ENCODE data around the gene FOXL3. TPM values are rescaled to one million over a fixed set of nuclear protein-coding genes. Genes with fewer than 3 reads are reported as not detected.

FOXL3 gene
- polyA plus RNA-seq, 3 donors: not detected

GRCh38 chr7:339696-340095 is 49.7 kb downstream of the FOXL3 start:
- Histone ChIP-seq H3K27ac (ENCODE audit: low read depth in 1 of 2, low read length in 2 of 2) (no peak overlapping the region), H2AFZ (ENCODE audit: insufficient read depth, low read depth, low read length, poor library complexity, severe bottlenecking) (no peak overlapping the region), H3K4me3 (replicated peaks in 1 of 3; ENCODE audit: low read depth in 2 of 3, low read length in 3 of 3) (no peak overlapping the region), H3K79me2 (ENCODE audit: insufficient read depth, low read length) (no peaks in the 10 kb centered on the region), H4K20me1 (ENCODE audit: insufficient read depth, low read length) (no peaks in the 10 kb centered on the region), H3K27me3 (ENCODE audit: control insufficient read depth in 2 of 2, insufficient read depth in 2 of 2, low read length in 2 of 2) (no peaks in the 10 kb centered on the region), H3K4me2 (replicated peaks; ENCODE audit: extremely low read depth, low read length, poor library complexity, severe bottlenecking) (no peak overlapping the region), H3K9me3 (replicated peaks in 1 of 2; ENCODE audit: control insufficient read depth in 1 of 2, insufficient read depth in 1 of 2, low read length in 2 of 2) (peaks cover 2 to 5% of the 10 kb centered on the region in 2 donors), H3K4me1 (ENCODE audit: control insufficient read depth in 1 of 2, insufficient read depth in 2 of 2, low read length in 2 of 2) (no peaks in the 10 kb centered on the region), H3K36me3 (replicated peaks in 1 of 2; ENCODE audit: control insufficient read depth in 1 of 2, insufficient read depth in 2 of 2, low read length in 2 of 2) (no peaks in the 10 kb centered on the region), H3K9ac (ENCODE audit: insufficient read depth, low read length, poor library complexity, severe bottlenecking) (no peak overlapping the region)
- no peak for DNase-seq
- Mint-ChIP-seq H3K9me3 (peaks cover 0 to 5% (median 3%) of the 10 kb centered on the region in 7 donors), H3K4me1 (no peaks in the 10 kb centered on the region), H3K27ac (peak overlapping the region in 1 of 7 donors; percentile 28), H3K36me3 (no peaks in the 10 kb centered on the region), H3K4me3 (no peak overlapping the region), H3K27me3 (ENCODE audit: low read depth in 3 of 3) (peaks cover 1 to 5% (median 2%) of the 10 kb centered on the region in 3 donors)
- intact Hi-C loops (cut with micrococcal nuclease): no loop called here
- TF ChIP-seq CTCF (IDR thresholded peaks at IDR 0.05): no peak
- 100% methylated on average over 5 of the region's 7 CpGs for WGBS (ENCODE audit: insufficient coverage)

DNA sequence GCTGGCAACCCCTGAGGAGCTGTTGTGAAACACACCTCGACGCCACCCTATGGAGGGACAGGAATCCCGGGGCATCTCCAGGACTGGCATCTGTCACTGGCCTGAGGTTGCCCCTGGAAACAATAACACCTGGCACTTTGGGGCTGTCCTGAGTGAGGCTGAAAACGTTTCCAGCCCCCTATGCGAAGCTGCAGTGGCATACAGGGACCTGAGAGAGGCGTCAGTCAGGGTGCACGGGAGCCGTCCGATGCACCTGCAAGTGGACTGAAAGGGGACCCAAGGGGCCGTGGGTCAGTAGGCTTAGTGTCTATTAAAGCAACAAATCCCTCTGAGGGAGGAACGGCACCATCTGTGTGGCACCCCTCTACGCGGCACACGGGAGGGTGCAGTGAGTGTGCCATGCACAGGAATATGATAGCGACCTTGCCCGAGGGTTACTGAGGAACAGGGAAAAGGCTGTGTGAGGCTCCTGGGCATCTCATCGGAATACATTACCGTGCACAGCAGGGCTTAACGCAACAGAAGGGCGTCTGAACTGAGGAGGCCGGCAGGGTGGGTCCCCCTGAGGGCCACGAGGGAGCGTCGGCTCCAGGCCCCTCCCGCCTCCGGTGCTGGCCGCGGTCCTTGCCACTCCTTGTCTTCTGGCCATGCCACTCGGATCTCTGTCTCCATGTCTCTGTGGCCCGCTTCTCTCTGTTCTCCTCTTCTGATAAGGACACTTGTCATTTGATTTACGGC is 50.4 kb downstream of the FOXL3 start:
- Histone ChIP-seq H3K27ac (ENCODE audit: low read depth in 1 of 2, low read length in 2 of 2) (no peak overlapping the region), H3K79me2 (ENCODE audit: insufficient read depth, low read length) (no peaks in the 10 kb centered on the region), H3K4me1 (ENCODE audit: control insufficient read depth in 1 of 2, insufficient read depth in 2 of 2, low read length in 2 of 2) (no peaks in the 10 kb centered on the region), H3K9ac (ENCODE audit: insufficient read depth, low read length, poor library complexity, severe bottlenecking) (no peak overlapping the region), H4K20me1 (ENCODE audit: insufficient read depth, low read length) (no peaks in the 10 kb centered on the region), H2AFZ (ENCODE audit: insufficient read depth, low read depth, low read length, poor library complexity, severe bottlenecking) (no peak overlapping the region), H3K36me3 (replicated peaks in 1 of 2; ENCODE audit: control insufficient read depth in 1 of 2, insufficient read depth in 2 of 2, low read length in 2 of 2) (no peaks in the 10 kb centered on the region), H3K27me3 (ENCODE audit: control insufficient read depth in 2 of 2, insufficient read depth in 2 of 2, low read length in 2 of 2) (no peaks in the 10 kb centered on the region), H3K9me3 (replicated peaks in 1 of 2; ENCODE audit: control insufficient read depth in 1 of 2, insufficient read depth in 1 of 2, low read length in 2 of 2) (no peaks in the 10 kb centered on the region), H3K4me2 (replicated peaks; ENCODE audit: extremely low read depth, low read length, poor library complexity, severe bottlenecking) (no peak overlapping the region), H3K4me3 (replicated peaks in 1 of 3; ENCODE audit: low read depth in 2 of 3, low read length in 3 of 3) (no peak overlapping the region)
- WGBS (ENCODE audit: insufficient coverage): 93% methylated on average over 29 of the region's 31 CpGs
- TF ChIP-seq CTCF (IDR thresholded peaks at IDR 0.05): no peak
- Mint-ChIP-seq H3K27me3 (ENCODE audit: low read depth in 3 of 3) (peaks cover 1 to 5% (median 2%) of the 10 kb centered on the region in 3 donors), H3K27ac (peak overlapping the region in 1 of 7 donors; percentile 57), H3K9me3 (peaks cover 0 to 3% (median 0%) of the 10 kb centered on the region in 7 donors), H3K4me1 (no peaks in the 10 kb centered on the region), H3K4me3 (no peak overlapping the region), H3K36me3 (no peaks in the 10 kb centered on the region)
- DNase-seq: no peak
- intact Hi-C loops (cut with micrococcal nuclease): no loop called here

Other genes starting within 250 kb of the FOXL3 start
- gene FAM20C, start 97.6 kb upstream of the FOXL3 start, polyA plus RNA-seq: 10 to 100 TPM in 1 of 3 donors, 1 to 10 TPM in 2; 1.2 to 32.2 (median 1.5) TPM
- under 1 TPM in 1 of 3 donors, not detected in 2; 0.29 TPM for gene PDGFA, start 229.7 kb downstream of the FOXL3 start, polyA plus RNA-seq